ENCODE data around the gene PRKCE.

DNA sequence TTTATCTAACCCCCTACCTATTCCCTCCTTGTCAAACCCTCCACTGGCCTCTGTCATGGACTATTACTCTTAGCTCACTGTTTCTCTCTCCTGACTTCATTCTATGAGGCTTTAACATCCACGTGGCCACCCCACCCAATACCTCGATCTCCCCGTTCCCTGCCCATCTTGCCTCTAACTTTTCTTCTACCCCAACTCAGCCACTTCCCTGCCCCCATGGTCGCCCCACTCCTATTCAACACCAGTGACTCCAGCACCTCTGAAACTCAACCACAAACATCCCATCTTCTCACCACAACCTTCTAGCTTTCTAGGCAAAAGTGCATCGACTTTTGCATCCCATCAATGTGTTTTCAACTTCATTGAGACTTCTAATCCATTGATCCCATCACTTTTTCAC, 551.5 kb downstream of the PRKCE start:
- no peak for TF ChIP-seq CTCF (conservative IDR thresholded peaks at IDR 0.05 in 1 of 2, IDR thresholded peaks at IDR 0.05 in 1 of 2; ENCODE audit: low read depth in 1 of 2, low read length in 2 of 2)
- TF ChIP-seq EZH2 (IDR thresholded peaks at IDR 0.05; ENCODE audit: low read length, missing control alignments), result no peak

All from fibroblast of lung (primary cell).